Muscle of leg (tissue), 11 donors: ENCODE data around the gene KCNQ4. TPM values are rescaled to one million over a fixed set of nuclear protein-coding genes. Genes with fewer than 3 reads are reported as not detected.

ENCODE experiments used
- DNase-seq: peaks from one replicate; pipeline ENCODE4 v3.0.0; 2013
- H3K27ac ChIP-seq: one replicate; pipeline ENCODE4 v1.5.1; 2013; ENCODE audit warnings: mild to moderate bottlenecking, low read length, control low read depth
- H3K27me3 ChIP-seq: one replicate; pipeline ENCODE4 v1.6.1; 2013; ENCODE audit warnings: low read length; ENCODE audit not compliant: control insufficient read depth, insufficient read depth
- H3K36me3 ChIP-seq: one replicate; pipeline ENCODE4 v1.6.1; 2013; ENCODE audit warnings: low read length; ENCODE audit not compliant: control insufficient read depth, insufficient read depth
- H3K4me1 ChIP-seq: one replicate; pipeline ENCODE4 v1.6.1; 2013; ENCODE audit warnings: low read length; ENCODE audit not compliant: control insufficient read depth, insufficient read depth
- H3K4me3 ChIP-seq: one replicate; pipeline ENCODE4 v1.5.1; 2013; ENCODE audit warnings: low read length, control low read depth
- H3K9me3 ChIP-seq: replicated peaks from 2 replicates; pipeline ENCODE4 v1.6.1; 2013; ENCODE audit warnings: low read depth, low read length; ENCODE audit not compliant: control insufficient read depth
- WGBS: methylation state at CpG from one replicate; pipeline ENCODE4 v1.1.5; 2013; ENCODE audit warnings: missing lambda C conversion rate; ENCODE audit not compliant: insufficient coverage; 5-methylcytosine and 5-hydroxymethylcytosine counted together
- polyA plus RNA-seq, 8 donors: library from polyadenylated mRNA; unstranded; fragments of 120-200 nt; gene quantifications; one replicate each; pipeline versions ENCODE4 v1.2.1 to v1.2.3, GENCODE V29; 2013; ENCODE audit warnings: inconsistent platforms in 1 of 8, low replicate concordance in 1 of 8; ENCODE audit not compliant: insufficient read length in 8 of 8, insufficient read depth in 1 of 8
- total RNA-seq: library from RNA; stranded (reverse); fragments of 120-200 nt; gene quantifications from one replicate; pipeline ENCODE4 v1.2.4, GENCODE V29; 2013

The KCNQ4 gene
- total and polyA plus RNA-seq, 9 donors, result 6.3 to 33.1 (median 22.1) TPM

DNA sequence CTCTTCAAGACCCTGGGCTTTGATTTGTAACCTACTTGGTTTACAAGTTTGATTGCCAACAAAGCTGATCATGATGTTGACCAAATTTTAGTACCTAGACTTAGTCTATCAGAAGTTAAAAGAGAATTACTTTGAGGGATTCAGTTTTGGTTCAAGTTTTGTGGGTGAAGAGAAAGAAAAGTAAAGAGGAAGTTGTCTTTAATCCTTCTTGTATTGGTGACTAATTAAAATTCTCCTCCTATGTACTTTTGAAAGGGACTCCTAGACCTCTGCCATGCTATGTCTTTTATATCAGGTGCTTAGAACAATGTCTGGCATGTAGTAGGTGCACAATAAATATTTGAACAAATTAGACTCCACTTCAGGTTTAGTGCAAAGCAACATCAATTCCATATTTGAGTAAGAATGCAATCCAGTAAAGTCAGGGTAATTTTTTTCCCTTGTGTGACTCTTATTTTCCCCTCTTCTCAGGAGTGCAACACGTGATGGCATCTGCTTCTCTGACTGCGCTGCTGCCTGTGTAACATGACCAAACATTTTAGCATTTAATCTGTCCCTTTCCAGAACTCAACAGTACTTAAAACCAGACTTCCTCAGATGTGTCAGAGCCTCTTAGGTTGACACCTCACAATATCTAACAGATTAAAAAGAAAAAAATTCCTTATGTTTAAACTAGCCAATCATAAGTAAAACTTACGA lies 41.1 kb upstream of the KCNQ4 start:
- Histone ChIP-seq H3K27me3 (no peaks in the 10 kb centered on the region), H3K36me3 (peaks cover 34% of the 10 kb centered on the region), H3K27ac (no peak overlapping the region), H3K4me3 (no peak overlapping the region), H3K9me3 (no peaks in the 10 kb centered on the region), H3K4me1 (no peaks in the 10 kb centered on the region)
- peak; percentile 74 for DNase-seq
- no CpG with 5 or more reads among the region's 3 CpGs for WGBS

DNA sequence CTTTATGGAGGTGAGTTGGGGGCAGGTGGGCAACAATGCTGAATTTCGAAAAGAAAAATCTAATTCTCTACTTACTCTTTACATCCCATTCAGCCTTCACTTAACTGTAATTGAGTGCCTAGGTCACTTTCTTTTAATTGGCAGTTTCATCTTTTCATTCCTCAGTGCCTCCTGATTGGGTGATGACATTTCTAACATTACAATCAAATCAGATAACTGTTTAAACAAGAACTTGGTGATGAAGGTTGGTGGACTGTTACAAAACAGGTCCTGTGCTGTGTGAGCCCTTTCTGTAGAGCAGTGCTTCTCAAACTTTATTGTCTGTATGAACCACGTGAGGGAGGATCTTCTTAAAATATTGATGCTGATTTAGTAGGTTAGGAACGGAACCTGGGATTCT lies 40.1 kb upstream of the KCNQ4 start:
- no peak overlapping the region for H3K4me3 ChIP-seq
- WGBS, result 100% methylated on average over 2 of the region's 3 CpGs
- peaks cover 39% of the 10 kb centered on the region for H3K36me3 ChIP-seq
- no peaks in the 10 kb centered on the region for H3K4me1 ChIP-seq
- DNase-seq, result no peak
- no peaks in the 10 kb centered on the region for H3K9me3 ChIP-seq
- H3K27ac ChIP-seq, result no peak overlapping the region
- H3K27me3 ChIP-seq, result no peaks in the 10 kb centered on the region

DNA sequence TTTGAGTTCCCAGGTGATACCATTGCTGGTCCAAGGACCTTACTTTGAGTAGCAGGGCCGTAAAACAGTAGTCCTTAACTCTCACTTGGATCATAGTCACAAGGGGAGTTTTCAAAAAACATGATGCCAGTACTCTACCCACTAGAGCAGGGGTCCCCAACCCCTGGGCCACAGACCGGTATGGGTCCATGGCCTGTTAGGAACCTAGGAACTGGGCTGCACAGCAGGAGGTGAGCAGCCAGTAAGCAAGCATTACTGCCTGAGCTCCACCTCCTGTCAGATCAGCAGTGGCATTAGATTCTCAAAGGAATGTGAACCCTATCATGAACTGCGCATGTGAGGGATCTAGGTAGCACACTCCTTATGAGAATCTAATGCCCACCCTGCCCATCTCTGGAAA lies 39.7 kb upstream of the KCNQ4 start:
- 96% methylated on average over 3 of the region's 3 CpGs for WGBS
- DNase-seq, result no peak
- Histone ChIP-seq H3K9me3 (no peaks in the 10 kb centered on the region), H3K27me3 (no peaks in the 10 kb centered on the region), H3K27ac (no peak overlapping the region), H3K4me3 (no peak overlapping the region), H3K36me3 (peaks cover 40% of the 10 kb centered on the region), H3K4me1 (no peaks in the 10 kb centered on the region)

DNA sequence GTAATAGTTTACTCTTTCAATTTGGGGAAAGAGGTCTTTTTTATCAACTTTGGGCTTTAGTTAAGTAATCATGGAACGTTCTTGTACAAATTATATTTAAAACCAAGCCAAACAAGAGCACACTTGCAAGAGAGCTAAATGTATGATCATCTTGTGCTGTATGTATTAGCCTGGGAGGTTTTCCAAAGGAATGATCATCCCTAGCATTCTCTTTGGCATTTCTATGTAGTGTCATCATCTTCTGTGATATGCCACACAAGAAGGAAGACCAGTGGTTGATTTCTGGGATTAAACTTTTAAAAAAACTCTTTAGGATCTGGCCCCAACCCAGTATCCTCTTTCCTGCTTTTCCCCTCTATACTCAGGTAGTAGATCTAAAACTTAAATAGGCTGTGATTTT lies 38.4 kb upstream of the KCNQ4 start:
- no peak for DNase-seq
- H3K27me3 ChIP-seq, result no peaks in the 10 kb centered on the region
- H3K27ac ChIP-seq, result no peak overlapping the region
- no CpG with 5 or more reads among the region's 1 CpG for WGBS
- H3K4me3 ChIP-seq, result no peak overlapping the region
- no peaks in the 10 kb centered on the region for H3K4me1 ChIP-seq
- H3K36me3 ChIP-seq, result peaks cover 41% of the 10 kb centered on the region
- no peaks in the 10 kb centered on the region for H3K9me3 ChIP-seq

- H3K4me3 ChIP-seq, result no peak overlapping the region
- no CpG with 5 or more reads among the region's 2 CpGs for WGBS
- no peaks in the 10 kb centered on the region for H3K4me1 ChIP-seq
- no peaks in the 10 kb centered on the region for H3K27me3 ChIP-seq
- no peaks in the 10 kb centered on the region for H3K9me3 ChIP-seq
- DNase-seq, result no peak
- peaks cover 39% of the 10 kb centered on the region for H3K36me3 ChIP-seq
- H3K27ac ChIP-seq, result no peak overlapping the region
Measured at GRCh38 chr1:40746344-40747090, 37.1 kb upstream of the KCNQ4 start.

- Histone ChIP-seq H3K4me3 (no peak overlapping the region), H3K36me3 (peaks cover 37% of the 10 kb centered on the region), H3K9me3 (no peaks in the 10 kb centered on the region), H3K4me1 (no peaks in the 10 kb centered on the region), H3K27ac (no peak overlapping the region), H3K27me3 (no peaks in the 10 kb centered on the region)
- whole genome bisulfite sequencing, result 100% methylated on average over 4 of the region's 5 CpGs
- DNase-seq, result no peak
Measured at GRCh38 chr1:40748841-40749718, 34.5 kb upstream of the KCNQ4 start.

GRCh38 chr1:40749817-40750216 lies 33.8 kb upstream of the KCNQ4 start:
- Histone ChIP-seq H3K4me3 (no peak overlapping the region), H3K9me3 (no peaks in the 10 kb centered on the region), H3K36me3 (peaks cover 45% of the 10 kb centered on the region), H3K27me3 (no peaks in the 10 kb centered on the region), H3K4me1 (no peaks in the 10 kb centered on the region), H3K27ac (no peak overlapping the region)
- WGBS, result 0% methylated on average over 1 of the region's 3 CpGs
- DNase-seq, result no peak

DNA sequence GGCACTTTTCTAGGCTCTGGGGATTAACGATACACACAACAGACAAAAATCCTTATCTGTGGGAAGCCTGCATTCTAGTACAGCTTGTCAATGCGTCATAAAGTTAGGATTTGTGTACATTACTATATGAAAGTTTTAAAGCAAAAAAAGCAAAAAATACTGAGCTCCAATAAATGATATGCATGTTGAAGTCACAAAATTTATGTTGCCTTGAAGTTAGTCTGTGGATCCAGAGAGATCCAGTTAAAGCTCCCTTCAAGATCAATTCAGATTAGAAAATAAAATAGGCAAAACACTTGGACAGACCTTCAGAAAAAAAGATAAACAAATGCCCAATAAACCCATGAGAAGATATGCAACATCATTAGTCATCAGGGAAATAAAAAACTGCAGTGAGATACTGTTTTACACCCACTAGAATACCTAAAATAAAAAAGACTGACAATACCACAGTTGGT lies 33.1 kb upstream of the KCNQ4 start:
- no peak overlapping the region for H3K27ac ChIP-seq
- no peaks in the 10 kb centered on the region for H3K9me3 ChIP-seq
- H3K27me3 ChIP-seq, result no peaks in the 10 kb centered on the region
- DNase-seq, result no peak
- no peak overlapping the region for H3K4me3 ChIP-seq
- no CpG with 5 or more reads among the region's 2 CpGs for WGBS
- peaks cover 49% of the 10 kb centered on the region for H3K36me3 ChIP-seq
- no peaks in the 10 kb centered on the region for H3K4me1 ChIP-seq

DNA sequence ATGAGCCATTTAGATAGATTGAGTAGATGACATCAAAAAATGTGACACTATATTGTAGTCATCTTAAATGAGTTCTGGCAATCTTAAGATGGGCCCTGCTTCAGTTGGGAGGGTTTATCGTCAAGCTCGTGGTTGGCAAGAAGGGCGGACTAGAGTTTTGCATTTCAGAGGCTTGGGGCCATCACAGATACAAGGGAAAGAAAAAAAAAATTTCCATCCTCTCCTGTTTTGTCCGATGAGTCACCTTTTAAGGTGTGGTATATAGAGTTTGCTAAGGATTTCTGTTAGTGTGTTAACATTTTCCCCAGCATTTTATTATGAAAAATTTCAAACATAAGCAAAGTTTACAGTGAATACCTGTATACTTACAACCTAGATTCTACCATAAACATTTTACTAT lies 31.8 kb upstream of the KCNQ4 start:
- Histone ChIP-seq H3K4me3 (no peak overlapping the region), H3K36me3 (peaks cover 56% of the 10 kb centered on the region), H3K27ac (no peak overlapping the region), H3K9me3 (no peaks in the 10 kb centered on the region), H3K4me1 (no peaks in the 10 kb centered on the region), H3K27me3 (no peaks in the 10 kb centered on the region)
- no CpG with 5 or more reads among the region's 4 CpGs for whole genome bisulfite sequencing
- DNase-seq, result no peak
